Activated CD4-positive, alpha-beta T cell treated with anti-CD3 and anti-CD28 coated beads for 48 hours (primary cell): Measurements from ENCODE around the gene HSPA14.
"Not testable (repeated sequence)": the region's sequence is repeated elsewhere in the genome, so short reads cannot be mapped to it uniquely, and the experiment has no call there.

Experiments
- DNase-seq: peaks from one replicate; pipeline ENCODE4 v3.0.0-alpha.2; 2020

Gene HSPA14

DNA sequence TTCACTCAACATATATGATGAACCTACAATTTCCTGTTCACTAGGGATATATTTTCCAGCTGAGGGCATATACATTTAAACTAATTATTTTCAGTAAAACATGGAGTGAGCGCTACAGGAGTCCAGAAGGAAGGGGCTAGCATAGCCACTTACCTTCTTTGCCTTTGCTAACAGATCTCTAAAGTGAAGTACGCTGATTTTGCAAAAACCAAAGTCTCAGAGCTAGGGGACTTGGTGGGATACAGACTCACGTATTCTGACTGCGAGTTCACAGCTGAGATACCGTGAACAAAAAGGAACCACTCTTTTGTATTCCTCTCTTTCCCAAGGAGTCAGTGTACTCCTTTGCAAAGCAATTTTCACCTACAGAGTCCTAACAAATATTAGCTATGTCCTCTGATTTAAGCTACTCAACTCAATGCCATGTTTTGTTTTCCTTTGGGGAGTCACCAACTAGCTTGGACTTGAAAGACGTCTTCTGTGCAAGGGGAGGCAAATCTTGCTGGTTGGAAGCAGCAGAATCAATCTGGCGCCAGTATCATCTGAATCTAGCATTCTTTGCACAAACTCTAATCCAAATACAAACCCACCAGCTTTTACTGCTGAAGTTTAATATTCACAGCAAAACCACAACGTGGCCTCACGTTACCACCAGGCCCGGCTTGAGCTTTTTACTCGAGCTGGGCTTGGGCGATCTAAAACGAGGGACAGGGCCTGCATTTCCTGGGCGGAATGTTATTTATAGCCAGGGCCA is 926 bp upstream of the HSPA14 start:
- DNase-seq = no peak

DNA sequence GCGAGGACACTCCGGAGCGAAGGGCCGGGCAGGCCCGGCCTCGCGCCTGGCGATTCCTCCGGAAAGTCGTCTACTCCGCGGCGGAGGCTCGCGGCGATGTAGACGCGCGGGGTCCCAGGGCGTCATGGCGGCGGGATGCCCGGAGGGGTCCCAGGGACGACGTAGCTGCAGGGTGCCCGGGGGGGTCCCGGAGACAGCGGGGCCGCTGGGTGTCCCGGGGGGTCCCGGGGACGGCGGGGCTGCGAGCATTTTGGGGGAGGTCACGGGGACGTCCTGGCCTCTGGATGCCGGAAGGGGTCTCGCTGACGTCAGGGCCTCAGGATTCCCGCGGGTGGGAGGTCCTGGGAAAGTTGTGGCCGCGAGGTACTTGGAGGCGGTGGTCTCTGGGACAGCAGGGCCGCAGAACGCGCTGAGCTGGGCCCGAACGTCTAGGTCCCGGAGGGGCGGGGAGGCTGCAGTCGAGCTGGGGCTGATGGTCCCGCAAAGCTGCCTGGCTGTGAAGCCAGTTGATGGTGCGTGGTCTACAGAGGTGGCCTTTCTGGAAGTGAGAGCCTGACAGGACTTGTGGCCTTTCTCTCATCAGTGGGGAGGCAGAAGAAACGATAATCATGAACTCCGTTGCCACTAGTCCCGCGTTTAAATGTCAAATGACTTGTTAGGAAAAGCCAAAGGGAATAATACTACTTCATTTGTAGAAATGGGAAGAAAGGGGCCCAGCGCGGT is 637 bp downstream of the HSPA14 start:
- DNase-seq = peak; percentile 44

DNA sequence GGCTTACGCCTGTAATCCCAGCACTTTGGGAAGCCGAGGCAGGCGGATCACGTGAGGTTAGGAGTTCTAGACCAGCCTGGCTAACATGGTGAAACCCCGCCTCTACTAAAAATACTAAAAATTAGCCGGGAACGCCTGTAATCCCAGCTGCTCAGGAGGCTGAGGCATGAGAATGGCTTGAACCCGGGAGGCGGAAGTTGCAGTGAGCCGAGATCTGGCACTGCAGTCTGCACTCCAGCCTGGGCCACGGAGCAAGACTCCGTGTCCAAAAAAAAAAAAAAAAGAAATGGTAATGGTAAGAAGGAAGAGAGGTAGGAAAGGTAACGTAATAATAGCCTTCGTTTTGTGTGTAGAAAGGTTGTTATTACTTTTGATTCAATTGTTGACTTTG is 1.2 kb downstream of the HSPA14 start:
- DNase-seq = peak; percentile 6

DNA sequence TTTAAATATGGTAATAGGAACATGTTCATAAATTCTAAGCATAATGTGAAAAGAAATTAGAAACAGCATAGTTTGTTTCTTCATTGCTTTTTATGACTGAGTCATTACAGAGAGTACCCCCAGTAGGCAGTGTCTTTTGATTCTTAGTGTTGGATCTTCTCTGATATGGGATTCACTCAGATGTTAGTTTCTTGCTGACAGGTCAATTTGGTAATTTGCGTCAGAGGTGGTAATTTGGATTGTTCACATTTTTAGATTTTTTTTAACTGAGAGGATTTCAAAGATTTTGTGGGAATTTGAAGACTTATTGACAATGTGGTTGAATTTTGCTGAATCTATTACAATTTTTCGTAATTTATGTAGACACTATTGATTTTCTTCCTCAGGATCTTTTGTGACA is 2.1 kb downstream of the HSPA14 start:
- DNase-seq = no peak

DNA sequence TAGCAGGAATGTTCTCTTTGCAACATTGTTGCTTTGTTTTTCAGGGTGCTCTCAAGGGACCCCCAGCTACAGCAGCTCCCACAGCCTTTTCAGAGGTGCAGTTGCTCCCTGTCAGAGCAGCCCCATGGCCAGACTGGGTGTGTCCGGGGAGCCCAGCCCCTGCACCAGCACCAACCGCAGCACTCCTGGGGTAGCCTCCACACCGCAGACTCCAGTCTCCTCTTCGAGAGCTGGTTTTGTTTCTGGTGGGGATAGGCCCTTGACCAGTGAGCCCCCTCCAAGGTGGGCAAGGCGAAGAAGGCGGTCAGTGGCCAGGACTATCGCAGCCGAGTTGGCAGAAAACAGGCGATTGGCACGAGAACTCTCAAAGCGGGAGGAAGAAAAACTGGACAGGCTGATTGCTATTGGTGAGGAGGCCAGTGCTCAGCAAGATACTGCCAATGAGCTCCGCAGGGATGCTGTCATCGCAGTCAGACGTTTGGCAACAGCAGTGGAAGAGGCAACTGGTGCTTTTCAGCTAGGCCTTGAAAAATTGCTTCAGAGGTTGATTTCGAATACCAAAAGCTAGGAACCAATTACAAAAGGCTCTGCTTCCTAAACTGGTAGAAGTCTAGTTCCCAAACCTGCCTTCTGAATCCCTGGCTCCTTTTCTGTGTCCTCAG is 5.4 kb downstream of the HSPA14 start:
- no peak for DNase-seq

DNA sequence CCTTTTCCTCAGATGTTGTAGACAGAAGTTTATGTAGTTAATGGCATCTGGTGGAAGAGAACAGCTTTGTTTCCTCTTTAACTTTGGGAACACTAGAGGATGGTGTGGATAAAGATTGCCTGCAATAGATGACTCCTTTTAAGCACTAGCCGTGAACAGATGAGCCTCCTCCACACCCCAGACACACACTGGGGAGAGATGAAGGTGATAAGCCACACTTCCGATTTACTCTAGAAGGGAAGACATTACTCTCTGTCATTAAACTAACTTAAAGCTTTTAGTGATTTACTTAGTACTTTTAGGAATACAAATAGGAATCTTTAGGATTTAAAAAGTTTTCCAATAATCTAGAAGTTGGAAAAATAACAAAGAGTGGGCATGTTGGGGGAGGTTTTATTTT is 6.8 kb downstream of the HSPA14 start:
- DNase-seq = no peak

DNA sequence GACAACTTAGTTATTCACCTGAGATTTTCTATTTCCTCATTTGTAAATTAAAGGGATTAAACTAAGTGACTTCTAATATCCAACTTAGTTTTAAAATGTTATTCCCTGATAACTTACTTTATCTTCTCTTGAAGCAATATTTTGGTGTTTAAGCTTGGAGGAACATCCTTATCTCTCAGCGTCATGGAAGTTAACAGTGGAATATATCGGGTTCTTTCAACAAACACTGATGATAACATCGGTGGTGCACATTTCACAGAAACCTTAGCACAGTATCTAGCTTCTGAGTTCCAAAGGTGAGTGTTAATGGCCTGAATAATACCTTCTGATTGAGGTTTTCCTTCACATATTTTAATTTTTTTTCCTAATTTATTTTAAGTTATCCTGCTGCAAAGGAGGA is 14.1 kb downstream of the HSPA14 start:
- no peak for DNase-seq

DNA sequence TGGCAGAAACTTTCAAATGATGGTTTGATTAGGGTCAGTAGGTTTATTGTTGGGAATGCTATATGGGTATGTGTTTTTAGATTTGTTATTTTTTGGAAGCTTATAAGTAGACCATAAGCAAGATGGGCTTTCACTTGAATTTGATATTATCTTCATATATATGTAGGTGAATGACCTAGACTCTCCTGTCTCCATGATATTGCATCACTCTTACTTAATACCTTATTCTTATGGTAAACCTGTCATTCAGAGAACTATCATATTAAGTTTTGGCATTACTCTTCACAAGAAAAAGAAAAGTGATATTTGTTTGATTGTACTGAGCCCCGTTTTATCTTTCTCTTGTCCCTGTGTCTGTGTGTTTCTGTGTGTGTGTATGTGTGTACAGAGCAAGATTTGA is 17.3 kb downstream of the HSPA14 start:
- DNase-seq = no peak

DNA sequence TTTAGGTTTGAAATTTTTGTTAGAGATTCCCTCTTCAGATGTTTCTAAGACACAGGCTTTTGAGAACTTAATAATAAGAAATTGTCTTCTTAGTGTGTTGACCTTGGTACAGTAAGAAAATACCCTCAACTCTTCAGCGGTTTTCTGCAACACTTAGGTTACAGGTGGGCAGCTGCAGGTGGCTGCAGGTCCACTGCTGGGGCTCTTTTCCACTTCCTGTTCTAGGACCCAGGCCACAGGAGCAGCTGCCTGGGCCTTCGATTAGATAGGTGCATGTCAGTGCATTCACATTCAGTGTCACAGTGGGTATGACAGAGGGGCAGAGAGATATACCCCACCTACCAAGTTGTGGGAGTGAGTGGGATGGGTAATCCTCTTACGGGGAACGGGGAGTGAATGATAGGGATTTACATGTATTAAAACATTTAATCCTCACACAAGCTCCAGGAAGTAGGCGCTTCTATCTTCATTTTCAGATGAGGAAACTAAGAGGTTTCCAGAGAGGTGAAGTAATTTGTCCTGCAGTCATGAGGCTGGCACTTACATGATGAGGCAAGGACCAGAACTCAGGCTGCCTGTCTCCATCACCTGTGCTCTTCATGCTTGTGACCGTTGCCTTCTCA is 20.3 kb downstream of the HSPA14 start:
- no peak for DNase-seq

DNA sequence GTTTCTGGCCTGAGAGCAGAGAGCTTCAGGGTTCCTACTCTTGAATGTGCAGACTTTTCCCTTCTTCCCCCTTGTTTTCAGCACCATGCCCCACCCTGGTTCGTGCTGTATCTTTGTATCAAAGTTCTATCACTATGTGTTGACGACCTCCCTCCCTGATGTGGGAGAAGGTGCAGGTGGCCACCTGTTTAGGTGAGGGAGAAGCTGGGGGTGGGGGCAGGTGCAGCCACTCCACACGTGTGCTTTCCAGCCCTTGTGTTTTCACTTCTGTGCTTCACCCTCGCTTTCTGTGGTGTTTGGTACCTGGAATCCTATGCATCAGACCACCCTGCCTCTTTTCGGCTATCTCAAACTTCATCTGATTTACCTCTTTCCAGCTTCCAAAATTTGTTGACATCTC is 20.9 kb downstream of the HSPA14 start:
- DNase-seq = no peak

DNA sequence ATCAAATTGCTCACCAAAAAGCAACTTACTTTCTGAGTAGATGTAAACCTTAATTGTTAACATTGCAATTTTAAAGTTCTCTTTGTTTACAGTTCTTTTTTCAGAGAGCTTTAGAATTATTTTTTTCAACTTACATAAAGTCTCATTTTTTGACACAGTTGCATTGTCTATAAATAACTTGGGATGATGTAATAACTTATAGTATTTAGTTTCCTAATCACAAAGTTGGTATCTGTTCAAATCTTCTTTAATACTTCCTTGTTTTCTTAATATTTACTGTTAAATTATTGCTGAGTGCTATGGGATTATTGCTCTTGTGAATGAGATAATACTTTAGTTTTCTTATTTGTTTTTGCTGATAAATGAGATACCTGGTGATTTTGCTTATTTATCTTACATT is 21.7 kb downstream of the HSPA14 start:
- no peak for DNase-seq

DNA sequence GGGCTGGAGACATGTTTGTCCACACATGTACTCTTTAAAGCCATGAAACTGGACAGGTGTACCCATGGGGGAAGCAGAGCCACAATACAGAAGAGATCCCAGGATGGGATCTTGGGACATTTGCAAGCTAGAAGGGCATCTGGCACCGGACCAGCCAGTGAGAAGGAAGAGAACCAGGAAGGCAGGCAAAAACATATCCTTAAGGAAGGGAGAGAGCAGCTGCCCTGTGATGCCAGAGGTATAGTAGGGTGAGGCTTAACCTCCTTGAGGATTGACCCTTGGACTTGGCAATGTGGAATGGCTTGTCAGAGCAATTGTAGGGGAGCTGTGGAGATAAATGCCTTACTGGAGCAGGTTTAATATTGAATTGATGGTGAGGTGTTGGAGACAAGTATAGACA is 22.7 kb downstream of the HSPA14 start:
- DNase-seq = no peak

DNA sequence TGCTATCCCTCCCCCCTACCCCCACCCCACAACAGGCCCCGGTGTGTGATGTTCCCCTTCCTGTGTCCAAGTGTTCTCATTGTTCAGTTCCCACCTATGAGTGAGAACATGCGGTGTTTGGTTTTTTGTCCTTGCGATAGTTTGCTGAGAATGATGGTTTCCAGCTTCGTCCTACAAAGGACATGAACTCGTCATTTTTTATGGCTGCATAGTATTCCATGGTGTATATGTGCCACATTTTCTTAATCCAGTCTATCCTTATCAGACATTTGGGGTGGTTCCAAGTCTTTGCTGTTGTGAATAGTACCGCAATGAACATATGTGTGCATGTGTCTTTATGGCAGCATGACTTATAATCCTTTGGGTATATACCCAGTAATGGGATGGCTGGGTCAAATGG is 26.4 kb downstream of the HSPA14 start:
- not testable (repeated sequence) for DNase-seq

DNA sequence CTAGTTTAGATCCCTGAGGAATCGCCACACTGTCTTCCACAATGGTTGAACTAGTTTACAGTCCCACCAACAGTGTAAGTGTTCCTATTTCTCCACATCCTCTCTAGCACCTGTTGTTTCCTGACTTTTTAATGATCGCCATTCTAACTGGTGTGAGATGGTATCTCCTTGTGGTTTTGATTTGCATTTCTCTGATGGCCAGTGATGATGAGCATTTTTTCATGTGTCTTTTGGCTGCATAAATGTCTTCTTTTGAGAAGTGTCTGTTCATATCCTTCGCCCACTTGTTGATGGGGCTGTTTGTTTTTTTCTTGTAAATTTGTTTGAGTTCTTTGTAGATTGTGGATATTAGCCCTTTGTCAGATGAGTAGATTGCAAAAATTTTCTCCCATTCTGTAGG is 26.8 kb downstream of the HSPA14 start:
- DNase-seq = not testable (repeated sequence)

DNA sequence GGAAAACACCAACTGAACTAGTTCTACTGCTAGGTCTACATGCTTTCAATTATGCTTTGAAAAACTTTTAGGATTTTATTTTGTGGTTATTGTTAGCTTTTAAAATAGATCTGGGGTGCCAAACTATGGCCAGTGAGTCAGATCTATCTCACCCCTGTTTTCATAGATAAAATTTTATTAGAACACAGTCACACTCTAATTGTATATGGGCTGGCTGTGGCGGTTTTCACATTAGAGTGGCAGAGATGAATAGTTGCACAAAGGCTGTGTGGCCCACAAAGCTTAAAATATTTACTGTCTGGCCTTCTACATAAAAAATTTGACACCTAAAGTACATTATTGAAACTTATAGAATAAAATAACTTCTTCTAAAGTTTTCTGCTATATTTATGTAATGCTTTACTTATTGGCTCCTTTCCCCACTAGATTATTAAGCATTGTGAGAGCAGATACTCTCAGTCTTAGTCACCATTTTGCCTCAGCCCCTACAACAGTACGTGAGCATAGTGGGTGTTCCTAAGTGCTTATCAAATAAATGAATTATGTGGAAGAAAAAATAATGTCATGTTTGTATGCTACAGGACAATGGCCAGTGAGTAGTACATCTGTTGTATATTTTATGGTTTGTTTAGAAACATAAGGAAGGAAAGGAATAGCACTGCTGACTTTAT is 35.1 kb downstream of the HSPA14 start:
- no peak for DNase-seq

DNA sequence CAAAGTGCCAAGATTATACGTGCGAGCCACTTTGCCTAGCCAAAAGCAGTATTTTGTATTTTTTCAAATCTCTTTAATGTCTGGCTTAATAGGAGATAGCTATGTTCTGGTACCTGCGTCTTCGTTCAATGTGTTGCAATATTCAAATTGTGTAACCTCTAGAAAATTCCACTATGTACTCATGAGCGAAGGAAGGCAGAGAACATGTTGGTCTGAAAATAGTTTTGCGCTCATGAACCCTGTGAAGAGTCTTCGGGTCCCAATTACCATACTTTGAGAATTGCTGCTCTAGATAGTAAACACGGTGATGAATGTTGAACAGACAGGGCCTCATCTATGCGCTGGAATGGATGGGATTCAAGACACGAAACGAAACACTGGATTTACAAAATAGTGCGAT is 37.8 kb downstream of the HSPA14 start:
- no peak for DNase-seq

DNA sequence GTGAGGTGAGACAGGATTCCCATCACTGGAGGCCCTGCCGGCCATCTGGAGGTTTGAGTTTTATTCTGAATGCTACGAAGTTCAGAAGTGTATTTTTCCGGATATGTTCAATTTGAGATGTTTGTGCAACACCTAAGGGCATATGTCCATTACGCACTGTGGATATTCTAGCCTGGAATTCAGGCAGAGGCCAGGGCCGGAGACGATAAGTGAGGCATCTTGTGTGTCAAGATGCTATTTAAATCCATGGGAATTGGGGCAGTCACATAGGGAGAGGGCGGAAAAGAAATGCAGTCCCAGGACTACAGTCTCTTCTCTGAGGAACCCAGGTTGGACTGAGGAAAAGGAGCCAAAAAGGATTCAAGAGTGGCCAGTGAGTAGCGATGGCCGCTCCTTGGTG is 38.7 kb downstream of the HSPA14 start:
- no peak for DNase-seq

DNA sequence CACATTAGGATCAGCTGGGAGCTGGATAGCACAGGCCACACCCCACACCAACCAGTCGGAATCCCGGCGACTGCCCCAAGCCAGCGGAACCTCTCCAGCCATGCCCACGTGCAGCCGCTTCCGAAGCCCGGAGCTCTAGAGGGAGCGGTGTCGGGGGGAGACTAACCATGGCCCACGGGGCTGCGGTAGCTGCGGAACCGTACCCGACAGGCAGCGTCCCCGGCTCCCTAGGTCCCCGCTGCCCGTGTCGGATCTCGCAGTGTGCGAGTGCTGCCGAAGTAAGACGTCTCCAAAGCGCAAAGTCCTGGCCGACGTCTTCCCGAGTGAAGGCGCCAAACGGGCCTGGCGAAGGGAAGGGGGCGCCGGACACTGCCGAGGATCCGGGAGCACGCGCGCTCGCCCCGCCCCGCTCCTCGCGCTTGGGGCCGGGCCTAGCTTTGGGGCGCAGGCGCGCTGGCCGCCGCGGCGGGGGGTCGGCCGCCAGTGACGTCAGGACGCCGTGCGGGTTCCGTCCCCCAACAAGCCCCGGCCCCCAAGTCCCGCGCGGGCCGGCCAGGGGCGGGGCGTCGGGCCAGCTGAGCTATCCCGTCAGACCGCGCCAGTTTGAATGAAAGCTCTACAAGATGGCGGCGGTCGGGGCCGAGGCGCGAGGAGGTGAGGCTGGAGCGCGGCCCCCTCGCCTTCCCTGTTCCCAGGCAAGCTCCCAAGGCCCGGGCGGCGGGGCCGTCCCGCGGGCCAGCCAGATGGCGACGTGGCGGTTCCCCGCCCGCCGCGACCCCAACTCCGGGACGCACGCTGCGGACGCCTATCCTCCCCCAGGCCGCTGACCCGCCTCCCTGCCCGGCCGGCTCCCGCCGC is 40.4 kb downstream of the HSPA14 start, which contains the start of gene SUV39H2:
Gene SUV39H2, plus strand, starts transcription at position 601 of the 858 bp plus-strand sequence. Its CDS starts 23 bp downstream, at position 624.
- peak; percentile 96 for DNase-seq

DNA sequence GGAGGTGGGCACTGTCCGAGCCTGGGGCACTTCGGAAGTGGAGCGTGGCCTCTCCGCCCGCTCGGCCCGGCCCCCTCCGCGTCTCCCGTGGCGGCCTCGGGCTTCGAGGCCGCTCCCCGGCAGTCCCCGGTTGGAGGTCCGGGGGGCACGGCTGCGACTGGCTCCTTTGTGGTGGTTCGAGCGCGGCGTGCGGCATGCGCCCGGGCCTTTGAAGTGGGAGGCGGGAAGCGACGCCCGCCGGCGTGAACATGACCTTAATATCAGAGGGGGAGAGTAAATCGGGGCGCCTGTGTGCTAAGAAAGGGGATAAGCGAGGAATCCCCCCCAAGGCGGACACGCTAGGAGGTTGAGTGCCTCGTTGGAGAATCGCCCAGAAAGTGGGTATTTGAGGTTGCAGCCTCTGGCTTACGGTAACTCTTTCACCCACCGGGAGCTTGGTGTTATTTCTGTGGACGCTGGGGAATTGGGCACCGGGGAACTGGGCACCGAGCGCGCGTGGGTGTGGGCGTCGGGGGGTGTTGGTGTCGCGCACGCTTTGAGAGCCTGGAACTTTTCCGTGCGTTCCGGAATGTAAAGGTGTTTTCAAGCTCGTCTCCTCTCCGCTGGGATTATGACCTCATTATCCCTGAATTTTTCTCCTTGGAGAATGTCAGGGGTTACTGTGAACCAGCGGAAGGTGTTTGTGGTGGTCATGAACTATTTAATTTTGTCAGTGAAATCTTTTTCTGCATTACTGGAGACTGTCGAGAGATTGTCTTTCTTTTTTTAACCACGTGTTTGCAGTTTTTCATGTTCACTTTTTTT is 41.2 kb downstream of the HSPA14 start:
- DNase-seq = peak; percentile 59

DNA sequence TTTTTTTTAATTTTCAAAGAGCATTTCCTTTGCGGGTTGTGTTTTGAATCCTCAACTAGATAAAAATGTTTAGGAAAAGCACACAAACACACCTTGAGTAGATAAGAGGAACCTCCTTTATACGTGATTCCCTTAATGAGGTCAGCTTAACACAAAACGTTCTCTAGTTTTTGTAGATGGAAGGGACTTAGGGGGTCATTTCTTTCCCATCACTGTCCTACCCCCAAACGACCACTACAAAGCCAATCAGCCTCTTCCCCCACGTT is 41.8 kb downstream of the HSPA14 start:
- no peak for DNase-seq

DNA sequence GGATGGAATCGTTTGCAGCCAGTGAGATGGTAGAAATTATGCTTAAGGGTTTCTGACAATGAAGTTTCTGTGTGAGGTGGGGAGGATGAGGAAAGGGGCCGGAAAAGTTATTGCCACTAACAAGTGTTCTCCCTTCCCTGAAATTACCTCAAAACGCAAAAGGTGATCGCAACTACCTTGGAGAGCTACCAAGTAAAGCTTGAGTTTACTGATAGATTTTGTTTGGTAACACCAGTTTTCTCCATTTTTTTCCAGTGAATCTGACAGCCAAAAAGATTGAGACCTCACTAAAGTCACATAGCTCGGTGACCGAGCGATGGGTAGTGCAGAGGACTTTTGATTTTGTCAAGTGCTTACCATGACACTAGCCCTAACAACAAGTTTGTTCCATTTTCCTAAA is 42.1 kb downstream of the HSPA14 start:
- no peak for DNase-seq
